Measurements from ENCODE around the gene KIF4B. TPM values are rescaled to one million over a fixed set of nuclear protein-coding genes. Genes with fewer than 3 reads are reported as not detected.
"Not testable (repeated sequence)": the region's sequence is repeated elsewhere in the genome, so short reads cannot be mapped to it uniquely, and the experiment has no call there.

KIF4B gene
- total RNA-seq, 1 donor from 2014 or later: 0.54 TPM

DNA sequence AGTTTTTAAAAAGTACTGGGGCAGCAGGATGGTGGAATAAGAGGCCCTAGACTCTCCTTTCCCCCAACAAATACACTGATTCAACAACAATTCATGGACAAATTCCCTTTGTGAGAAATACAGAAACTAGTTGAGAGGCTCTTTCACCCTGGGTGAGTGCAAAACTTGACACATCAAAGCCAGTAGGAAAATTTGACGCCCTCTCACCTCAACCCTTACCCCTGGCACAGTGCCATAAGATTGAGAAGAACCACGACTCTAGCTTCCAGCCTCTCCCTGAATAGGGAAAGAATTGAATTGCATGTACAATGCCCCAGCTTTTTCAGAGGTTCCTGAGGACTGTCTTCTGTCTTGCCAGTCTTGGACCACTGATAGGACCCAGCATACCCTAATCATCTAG is 12.3 kb downstream of the KIF4B start:
- no peak overlapping the region for H3K27ac Mint-ChIP-seq (ENCODE audit: unreplicated experiment)
- no peak for DNase-seq (ENCODE audit: low spot score)
- no peak overlapping the region for H3K4me3 Mint-ChIP-seq (ENCODE audit: unreplicated experiment)
- no peaks in the 10 kb centered on the region for H3K27me3 Mint-ChIP-seq (ENCODE audit: unreplicated experiment)
- no peaks in the 10 kb centered on the region for H3K9me3 Mint-ChIP-seq (ENCODE audit: unreplicated experiment)
- H3K36me3 Mint-ChIP-seq (ENCODE audit: low read depth, unreplicated experiment): no peaks in the 10 kb centered on the region
- TF ChIP-seq, protein P1, sequence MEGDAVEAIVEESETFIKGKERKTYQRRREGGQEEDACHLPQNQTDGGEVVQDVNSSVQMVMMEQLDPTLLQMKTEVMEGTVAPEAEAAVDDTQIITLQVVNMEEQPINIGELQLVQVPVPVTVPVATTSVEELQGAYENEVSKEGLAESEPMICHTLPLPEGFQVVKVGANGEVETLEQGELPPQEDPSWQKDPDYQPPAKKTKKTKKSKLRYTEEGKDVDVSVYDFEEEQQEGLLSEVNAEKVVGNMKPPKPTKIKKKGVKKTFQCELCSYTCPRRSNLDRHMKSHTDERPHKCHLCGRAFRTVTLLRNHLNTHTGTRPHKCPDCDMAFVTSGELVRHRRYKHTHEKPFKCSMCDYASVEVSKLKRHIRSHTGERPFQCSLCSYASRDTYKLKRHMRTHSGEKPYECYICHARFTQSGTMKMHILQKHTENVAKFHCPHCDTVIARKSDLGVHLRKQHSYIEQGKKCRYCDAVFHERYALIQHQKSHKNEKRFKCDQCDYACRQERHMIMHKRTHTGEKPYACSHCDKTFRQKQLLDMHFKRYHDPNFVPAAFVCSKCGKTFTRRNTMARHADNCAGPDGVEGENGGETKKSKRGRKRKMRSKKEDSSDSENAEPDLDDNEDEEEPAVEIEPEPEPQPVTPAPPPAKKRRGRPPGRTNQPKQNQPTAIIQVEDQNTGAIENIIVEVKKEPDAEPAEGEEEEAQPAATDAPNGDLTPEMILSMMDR (IDR thresholded peaks at IDR 0.05; ENCODE audit: unreplicated experiment): no peak
- H3K4me1 Mint-ChIP-seq (ENCODE audit: unreplicated experiment): no peaks in the 10 kb centered on the region

DNA sequence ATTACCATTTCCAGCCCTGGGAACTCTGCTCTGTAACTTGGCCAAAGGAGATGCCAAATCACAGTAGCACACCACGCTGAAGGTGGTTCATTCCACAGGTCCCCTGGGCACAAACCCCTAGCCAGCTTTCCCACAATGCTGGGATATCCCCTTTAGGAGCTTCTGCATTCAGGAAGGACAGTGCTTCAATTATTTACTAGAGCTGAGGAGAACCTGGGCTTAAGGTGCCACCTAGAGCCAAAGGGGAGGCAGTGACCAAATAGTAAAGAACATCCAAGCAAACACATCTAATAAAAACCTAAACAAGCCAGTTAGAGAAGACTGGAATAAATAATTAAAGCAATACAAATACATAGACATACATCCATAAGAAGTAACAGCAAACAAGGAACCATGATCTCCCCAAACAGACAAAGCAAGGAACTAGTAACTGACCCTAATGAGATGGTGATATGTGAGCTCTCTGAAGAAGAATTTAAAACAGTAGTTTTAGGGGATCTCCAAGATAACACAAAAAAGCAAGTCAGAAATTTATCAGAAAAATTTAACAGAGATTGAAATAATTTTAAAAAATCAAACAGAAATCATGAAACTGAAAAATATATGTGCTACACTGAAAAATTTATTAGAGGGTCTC is 14.6 kb downstream of the KIF4B start:
- H3K27ac Mint-ChIP-seq (ENCODE audit: unreplicated experiment): no peak overlapping the region
- H3K36me3 Mint-ChIP-seq (ENCODE audit: low read depth, unreplicated experiment): no peaks in the 10 kb centered on the region
- no peaks in the 10 kb centered on the region for H3K27me3 Mint-ChIP-seq (ENCODE audit: unreplicated experiment)
- DNase-seq (ENCODE audit: low spot score): no peak
- H3K4me3 Mint-ChIP-seq (ENCODE audit: unreplicated experiment): no peak overlapping the region
- no peaks in the 10 kb centered on the region for H3K9me3 Mint-ChIP-seq (ENCODE audit: unreplicated experiment)
- no peaks in the 10 kb centered on the region for H3K4me1 Mint-ChIP-seq (ENCODE audit: unreplicated experiment)
- TF ChIP-seq, protein P1 (IDR thresholded peaks at IDR 0.05; ENCODE audit: unreplicated experiment): no peak

DNA sequence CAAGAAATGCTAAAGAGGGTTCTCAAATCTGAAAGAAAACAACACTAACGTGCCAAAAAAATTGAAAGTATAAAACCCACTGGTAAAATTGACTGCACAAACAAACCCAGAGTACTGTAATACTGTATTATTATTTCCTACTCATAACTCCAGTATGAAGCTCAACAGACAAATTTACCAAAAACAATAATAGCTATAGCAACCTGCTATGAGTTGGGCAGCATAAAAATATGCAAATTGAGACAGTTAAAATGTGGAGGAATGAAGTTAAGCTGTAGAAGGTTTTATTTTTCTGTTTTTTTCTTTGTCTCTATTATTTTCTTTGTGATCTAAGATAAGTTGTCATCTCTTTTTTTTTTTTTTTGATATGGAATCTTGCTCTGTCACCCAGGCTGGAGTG is 15.7 kb downstream of the KIF4B start:
- Mint-ChIP-seq H3K4me1 (ENCODE audit: unreplicated experiment) (no peaks in the 10 kb centered on the region), H3K27ac (ENCODE audit: unreplicated experiment) (no peak overlapping the region), H3K27me3 (ENCODE audit: unreplicated experiment) (no peaks in the 10 kb centered on the region), H3K4me3 (ENCODE audit: unreplicated experiment) (no peak overlapping the region), H3K36me3 (ENCODE audit: low read depth, unreplicated experiment) (no peaks in the 10 kb centered on the region), H3K9me3 (ENCODE audit: unreplicated experiment) (no peaks in the 10 kb centered on the region)
- TF ChIP-seq, protein P1 (IDR thresholded peaks at IDR 0.05; ENCODE audit: unreplicated experiment): no peak
- DNase-seq (ENCODE audit: low spot score): no peak

DNA sequence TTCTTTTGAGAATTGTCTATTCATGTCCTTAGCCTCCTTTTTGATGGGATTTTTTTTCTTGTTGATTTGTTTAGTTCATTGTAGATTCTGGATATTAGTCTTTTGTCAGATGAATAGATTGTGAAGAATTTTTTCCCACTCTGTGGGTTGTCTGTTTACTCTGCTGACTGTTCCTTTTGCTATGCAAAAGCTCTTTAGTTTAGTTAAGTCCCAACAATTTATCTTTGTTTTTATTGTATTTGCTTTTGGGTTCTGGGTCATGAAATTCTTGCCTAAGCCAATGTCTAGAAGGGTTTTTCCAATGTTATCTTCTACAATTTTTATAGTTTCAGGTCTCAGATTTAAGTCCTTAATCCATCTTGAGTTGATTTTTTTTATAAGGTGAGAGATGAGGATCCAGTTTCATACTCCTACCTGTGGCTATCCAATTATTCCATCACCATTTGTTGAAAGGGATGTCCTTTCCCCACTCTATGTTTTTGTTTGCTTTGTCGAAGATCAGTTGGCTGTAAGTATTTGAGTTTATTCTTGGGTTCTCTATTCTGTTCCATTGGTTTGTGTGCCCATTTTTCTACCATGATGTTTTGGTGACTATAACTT is 20.7 kb downstream of the KIF4B start:
- not testable (repeated sequence) for H3K36me3 Mint-ChIP-seq (ENCODE audit: low read depth, unreplicated experiment)

DNA sequence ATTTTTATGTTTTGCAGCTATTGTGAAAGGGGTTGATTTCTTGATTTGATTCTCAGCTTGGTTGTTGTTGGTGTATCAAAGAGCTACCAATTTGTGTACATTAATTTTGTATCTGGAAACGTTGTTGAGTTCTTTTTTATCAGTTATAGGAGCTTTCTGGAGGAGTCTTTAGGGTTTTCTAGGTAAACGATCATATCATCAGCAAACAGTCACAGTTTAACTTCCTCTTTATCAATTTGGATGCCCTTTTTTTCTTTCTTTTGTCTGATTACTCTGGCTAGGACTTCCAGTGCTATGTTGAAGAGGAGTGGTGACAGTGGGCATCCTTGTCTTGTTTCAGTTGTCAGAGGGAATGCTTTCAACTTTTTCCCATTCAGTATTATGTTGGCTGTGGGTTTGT is 21.5 kb downstream of the KIF4B start:
- not testable (repeated sequence) for DNase-seq (ENCODE audit: low spot score); H3K27me3 Mint-ChIP-seq (ENCODE audit: unreplicated experiment); H3K4me1 Mint-ChIP-seq (ENCODE audit: unreplicated experiment); H3K27ac Mint-ChIP-seq (ENCODE audit: unreplicated experiment); H3K4me3 Mint-ChIP-seq (ENCODE audit: unreplicated experiment); H3K9me3 Mint-ChIP-seq (ENCODE audit: unreplicated experiment); H3K36me3 Mint-ChIP-seq (ENCODE audit: low read depth, unreplicated experiment)

More for the DNA sequence above, 20.7 kb downstream of the KIF4B start:
- DNase-seq (ENCODE audit: low spot score); H3K27ac Mint-ChIP-seq (ENCODE audit: unreplicated experiment); H3K9me3 Mint-ChIP-seq (ENCODE audit: unreplicated experiment); H3K4me3 Mint-ChIP-seq (ENCODE audit: unreplicated experiment); H3K4me1 Mint-ChIP-seq (ENCODE audit: unreplicated experiment); H3K27me3 Mint-ChIP-seq (ENCODE audit: unreplicated experiment): not testable (repeated sequence)

DNA sequence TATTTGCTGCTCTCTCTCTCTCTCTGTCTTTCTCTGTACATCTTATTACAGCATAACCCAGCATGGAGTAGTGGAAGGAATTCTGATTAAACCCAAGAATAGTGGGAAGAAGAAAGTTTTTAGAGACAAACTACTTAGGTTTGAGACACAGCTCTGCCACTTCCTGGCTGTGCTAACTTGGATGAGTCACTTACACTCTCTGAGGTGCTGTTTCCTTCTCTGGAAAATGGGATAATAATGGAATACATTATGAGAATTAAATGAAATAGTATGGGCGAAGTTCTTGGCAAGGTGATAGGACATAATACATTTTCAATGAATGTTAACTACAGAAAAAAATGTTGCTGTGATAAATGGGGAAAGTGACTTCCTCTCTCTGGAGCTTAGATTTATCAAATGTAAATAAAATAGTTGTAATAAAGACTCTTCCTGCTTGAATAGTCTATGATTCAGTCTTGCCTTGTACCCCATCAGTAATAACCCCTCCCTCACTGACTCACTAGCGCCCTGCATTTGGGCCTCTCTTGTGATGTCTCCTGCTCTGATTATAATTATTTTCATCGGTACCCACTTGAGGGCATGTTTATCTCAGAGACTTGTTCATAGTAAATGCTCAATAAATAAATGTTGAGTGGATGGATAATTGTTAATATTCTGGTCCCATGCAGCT is 27.6 kb downstream of the KIF4B start:
- H3K4me3 Mint-ChIP-seq (ENCODE audit: unreplicated experiment): no peak overlapping the region
- DNase-seq (ENCODE audit: low spot score): no peak
- H3K27ac Mint-ChIP-seq (ENCODE audit: unreplicated experiment): no peak overlapping the region
- H3K4me1 Mint-ChIP-seq (ENCODE audit: unreplicated experiment): no peaks in the 10 kb centered on the region
- H3K36me3 Mint-ChIP-seq (ENCODE audit: low read depth, unreplicated experiment): no peaks in the 10 kb centered on the region
- TF ChIP-seq, protein P1 (IDR thresholded peaks at IDR 0.05; ENCODE audit: unreplicated experiment): no peak
- no peaks in the 10 kb centered on the region for H3K27me3 Mint-ChIP-seq (ENCODE audit: unreplicated experiment)
- no peaks in the 10 kb centered on the region for H3K9me3 Mint-ChIP-seq (ENCODE audit: unreplicated experiment)

All from endothelial cell (in vitro differentiated cells).